Activated CD8-positive, alpha-beta T cell treated with anti-CD3 and anti-CD28 coated beads for 36 hours (primary cell): ENCODE measurements around the gene RNF212. TPM values are rescaled to one million over a fixed set of nuclear protein-coding genes. Genes with fewer than 3 reads are reported as not detected.

Experiments used
- ATAC-seq: fragments of 200-7000 bp; cut with Tn5 transposase; one replicate; pipeline ENCODE4 v1.10.0; 2021; ENCODE audit warnings: mild to moderate bottlenecking, moderate library complexity
- CTCF ChIA-PET: fragments of 350-600 bp; sonication (Branson Sonifier 250); formaldehyde crosslinking; loops from one replicate; lab custom pipeline; 2021; ENCODE audit warnings: antibody characterized with exemption; lab: Charles Lee
- POLR2A ChIA-PET: fragments of 350-600 bp; sonication (Branson Sonifier 250); formaldehyde crosslinking; loops from one replicate; lab custom pipeline; 2021; ENCODE audit warnings: antibody characterized with exemption; lab: Charles Lee
- DNase-seq: peaks from one replicate; pipeline ENCODE4 v3.0.0-alpha.2; 2020
- H3K27ac Mint-ChIP-seq: one replicate; pipeline ENCODE4 v1.8.0; 2021; ENCODE audit warnings: mild to moderate bottlenecking, mixed read lengths
- H3K27me3 Mint-ChIP-seq: one replicate; pipeline ENCODE4 v1.8.0; 2021; ENCODE audit warnings: mixed read lengths
- H3K36me3 Mint-ChIP-seq: one replicate; pipeline ENCODE4 v1.8.0; 2021; ENCODE audit warnings: low read depth, mixed read lengths
- H3K4me1 Mint-ChIP-seq: one replicate; pipeline ENCODE4 v1.8.0; 2021; ENCODE audit warnings: low read depth, mixed read lengths
- H3K4me3 Mint-ChIP-seq: one replicate; pipeline ENCODE4 v1.8.0; 2021; ENCODE audit warnings: mild to moderate bottlenecking, moderate library complexity, mixed read lengths
- H3K9me3 Mint-ChIP-seq: one replicate; pipeline ENCODE4 v1.8.0; 2021; ENCODE audit warnings: mixed read lengths
- CTCF ChIP-seq: fragments of 200-600 bp; IDR thresholded peaks from one replicate; pipeline ENCODE4 v1.8.0; 2022; ENCODE audit warnings: antibody characterized with exemption, mild to moderate bottlenecking
- intact Hi-C: fragments of 100-400 bp; cut with micrococcal nuclease; formaldehyde crosslinking; loops from one replicate; pipeline ENCODE4 v1.10.0; 2022
- total RNA-seq, 2 experiments: library from RNA; stranded (reverse); gene quantifications; one replicate each; pipeline ENCODE4 v1.2.3, GENCODE V29; 2021

Gene RNF212
- total RNA-seq, 2 experiments from 2014 or later: 3.0 to 3.3 TPM

- Mint-ChIP-seq H3K27me3 (peaks cover 19% of the 10 kb centered on the region), H3K4me1 (peaks cover 5% of the 10 kb centered on the region), H3K4me3 (no peak overlapping the region), H3K9me3 (no peaks in the 10 kb centered on the region), H3K27ac (no peak overlapping the region), H3K36me3 (no peaks in the 10 kb centered on the region)
- intact Hi-C loops: no loop called here
- POLR2A ChIA-PET: no interaction called here
- CTCF ChIA-PET: no interaction called here
- ATAC-seq (no peak), DNase-seq (no peak)
- TF ChIP-seq CTCF: no peak
These were observed 71.4 kb downstream of the RNF212 start for GRCh38 chr4:1041936-1042330.

GRCh38 chr4:1041147-1041935, 72.0 kb downstream of the RNF212 start:
- peaks cover 16% of the 10 kb centered on the region for H3K27me3 Mint-ChIP-seq
- H3K36me3 Mint-ChIP-seq: no peaks in the 10 kb centered on the region
- no peak overlapping the region for H3K27ac Mint-ChIP-seq
- no peaks in the 10 kb centered on the region for H3K9me3 Mint-ChIP-seq
- no peak for TF ChIP-seq CTCF
- no peak for DNase-seq
- POLR2A ChIA-PET: no interaction called here
- CTCF ChIA-PET: no interaction called here
- intact Hi-C loops: no loop called here
- ATAC-seq: no peak
- H3K4me3 Mint-ChIP-seq: no peak overlapping the region
- peaks cover 5% of the 10 kb centered on the region for H3K4me1 Mint-ChIP-seq

GRCh38 chr4:1040344-1041146, 72.8 kb downstream of the RNF212 start:
- ChIA-PET CTCF (no interaction called here), POLR2A (no interaction called here)
- DNase-seq (no peak), ATAC-seq (no peak)
- no peak for TF ChIP-seq CTCF
- no peak overlapping the region for H3K27ac Mint-ChIP-seq
- peaks cover 16% of the 10 kb centered on the region for H3K27me3 Mint-ChIP-seq
- no peaks in the 10 kb centered on the region for H3K36me3 Mint-ChIP-seq
- no peaks in the 10 kb centered on the region for H3K9me3 Mint-ChIP-seq
- H3K4me3 Mint-ChIP-seq: no peak overlapping the region
- peaks cover 5% of the 10 kb centered on the region for H3K4me1 Mint-ChIP-seq
- intact Hi-C loops: no loop called here

DNA sequence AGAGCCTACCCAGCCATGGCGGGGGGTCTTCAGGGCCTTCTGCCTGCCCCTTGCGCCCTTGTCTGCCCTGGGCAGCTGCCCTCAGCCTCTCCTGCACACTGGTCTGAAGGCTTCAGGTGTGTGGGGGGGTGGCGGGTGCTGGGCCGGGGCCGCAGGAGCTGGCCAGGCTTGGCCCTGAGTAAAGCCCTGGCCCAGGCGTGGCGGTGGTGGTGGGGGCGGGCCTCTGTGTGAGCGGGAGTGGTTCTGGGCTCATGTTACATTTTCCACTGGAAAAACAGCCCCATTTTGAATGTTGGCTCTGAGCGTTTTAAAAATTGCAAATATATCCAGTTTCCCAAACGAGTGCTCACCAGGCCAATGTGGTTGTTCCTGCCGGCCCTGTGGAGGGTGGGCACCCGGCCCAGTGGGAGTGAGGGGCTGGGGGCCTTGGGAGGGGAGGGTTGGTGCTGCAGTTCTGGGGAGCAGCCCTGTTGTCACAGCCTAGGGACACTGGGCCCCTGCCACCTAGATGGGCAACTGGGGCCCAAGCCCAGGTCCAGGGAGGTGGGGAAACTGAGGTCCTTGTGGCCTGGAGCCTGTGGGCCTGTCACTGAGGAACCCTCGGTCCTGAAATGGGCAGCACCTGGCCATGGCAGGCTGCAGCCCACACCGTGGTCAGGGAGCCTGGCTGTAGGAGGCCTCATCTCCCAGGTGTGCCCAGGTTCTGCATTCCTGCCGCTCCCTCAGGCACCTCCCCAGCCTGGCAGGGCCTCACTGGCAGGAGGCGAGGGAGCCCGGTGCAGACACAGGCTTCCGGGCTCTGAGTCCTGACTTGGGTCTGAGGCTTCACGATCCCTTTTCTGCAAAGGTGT, 73.6 kb downstream of the RNF212 start:
- H3K4me3 Mint-ChIP-seq: no peak overlapping the region
- H3K27me3 Mint-ChIP-seq: peaks cover 9% of the 10 kb centered on the region
- H3K36me3 Mint-ChIP-seq: no peaks in the 10 kb centered on the region
- no peak for ATAC-seq
- H3K9me3 Mint-ChIP-seq: no peaks in the 10 kb centered on the region
- no peak overlapping the region for H3K27ac Mint-ChIP-seq
- DNase-seq: no peak
- CTCF ChIA-PET: no interaction called here
- no peak for TF ChIP-seq CTCF
- peaks cover 5% of the 10 kb centered on the region for H3K4me1 Mint-ChIP-seq
- intact Hi-C loops: no loop called here
- POLR2A ChIA-PET: no interaction called here
